Right lobe of liver (tissue), 6 donors: Measurements from ENCODE around the gene PNPLA7. TPM values are rescaled to one million over a fixed set of nuclear protein-coding genes. Genes with fewer than 3 reads are reported as not detected.

Source experiments
- ATAC-seq, 4 donors: fragments of 200-7000 bp; cut with Tn5 transposase; one replicate each; pipeline ENCODE4 v1.9.1; 2020; ENCODE audit warnings: mild to moderate bottlenecking in 4 of 4, moderate library complexity in 4 of 4
- DNase-seq, 3 donors: peaks; one replicate each; pipeline ENCODE4 v3.0.0-alpha.2; 2020
- H3K27ac ChIP-seq, 3 donors: fragments of 200-600 bp; one replicate each; pipeline ENCODE4 v1.8.0; 2022
- H3K27me3 ChIP-seq, 2 donors: fragments of 200-600 bp; one replicate each; pipeline ENCODE4 v1.8.0; 2022
- H3K36me3 ChIP-seq, 4 donors: fragments of 200-600 bp; sonication (generic) in 1 of 4; one replicate each; pipeline versions ENCODE4 v1.5.1 to v1.8.0; 2017 to 2022; ENCODE audit warnings: control low read depth in 1 of 4
- H3K4me1 ChIP-seq, 4 donors: fragments of 200-600 bp; sonication (generic) in 1 of 4; one replicate each; pipeline versions ENCODE4 v1.5.1 to v1.8.0; 2017 to 2022; ENCODE audit warnings: control low read depth in 1 of 4
- H3K4me3 ChIP-seq, 3 donors: fragments of 200-600 bp; one replicate each; pipeline ENCODE4 v1.8.0; 2022
- H3K9me3 ChIP-seq, 4 donors: fragments of 200-600 bp; sonication (generic) in 1 of 4; one replicate each; pipeline versions ENCODE4 v1.5.1 to v1.8.0; 2017 to 2022; ENCODE audit warnings: control low read depth in 1 of 4
- POLR2A ChIP-seq: fragments of 450-650 bp; IDR thresholded peaks from one replicate; pipeline ENCODE4 v1.6.1; 2017; ENCODE audit warnings: antibody characterized with exemption, mild to moderate bottlenecking
- WGBS: methylation state at CpG from one replicate; pipeline ENCODE4 v1.1.6; 2018; ENCODE audit warnings: low coverage, low lambda C conversion rate; ENCODE audit not compliant: insufficient coverage; ENCODE audit errors: missing lambda C conversion rate; 5-methylcytosine and 5-hydroxymethylcytosine counted together
- intact Hi-C, 2 donors: fragments of 100-400 bp; cut with DNase I; formaldehyde crosslinking; loops; one replicate each; pipeline versions ENCODE4 v1.11.2 to v1.14.1; 2022
- total RNA-seq, 6 experiments: library from RNA; depleted of rRNA in 2 of 6; stranded (reverse); fragments of >200 nt in 2 of 6; fragmentation: NEBNext Ultra II Directional in 3 of 6; extraction: Animal tissue kit (Norgen Biotek cat#: 25700) in 3 of 6; gene quantifications; one replicate each; pipeline versions ENCODE4 v1.1.0 to v1.2.4, GENCODE V29; 2016 to 2023
- TF ChIP-seq, protein P1 (sequence below), 4 donors: fragments of 200-600 bp in 3 of 4; fragments of 450-650 bp in 1 of 4; IDR thresholded peaks; one replicate each; pipeline versions ENCODE4 v1.5.1 to v1.8.0; 2016 to 2022; ENCODE audit warnings: antibody characterized with exemption in 4 of 4, mild to moderate bottlenecking in 2 of 4
- donor health status: DM: no; HTN: yes; CAD: no.
- donor health status: DM: no; HTN: no; CAD: no.
- donor health status: DM: no; HTN: no; CAD: no.
- donor health status: DM: no; HTN: yes; CAD: no.
- donor health status: DM: no; HTN: yes; CAD: no.

Gene PNPLA7
- total RNA-seq, 6 experiments from 2014 or later = 3.9 to 15.6 (median 7.4) TPM

DNA sequence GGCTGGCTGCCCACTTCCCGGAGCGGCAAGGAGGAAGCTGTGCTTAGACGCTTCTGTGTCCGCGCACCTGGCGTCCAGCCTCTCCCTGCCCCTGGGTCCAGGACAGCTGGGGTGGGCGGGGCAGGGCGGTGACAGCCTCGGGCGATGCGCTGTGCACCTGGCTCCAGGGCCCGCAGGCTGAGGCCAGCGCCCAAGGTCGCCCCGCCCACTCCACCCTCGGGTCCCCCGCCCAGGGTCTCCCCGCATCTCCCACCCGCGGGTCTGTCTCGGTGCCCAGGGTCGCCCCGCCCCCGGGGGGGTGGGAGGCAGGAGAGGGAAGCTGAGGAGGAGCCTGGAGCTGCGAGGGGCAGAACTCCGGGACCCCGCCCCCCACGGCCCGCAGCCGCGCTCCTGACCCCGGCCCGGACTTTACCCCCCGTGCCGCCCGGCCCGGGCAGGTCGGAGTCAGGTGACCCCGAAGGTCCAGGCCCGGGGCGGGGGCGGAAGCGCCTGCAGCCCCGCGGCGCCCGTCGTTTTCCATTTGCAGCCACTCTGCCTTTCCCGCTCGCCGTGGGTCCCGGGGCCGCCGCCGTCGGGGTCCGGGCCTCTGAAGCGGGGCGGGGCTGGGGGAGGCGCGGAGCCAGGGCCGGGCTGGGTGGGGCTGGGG, 108.8 kb downstream of the PNPLA7 start, which contains the start of gene ENTPD8:
Gene ENTPD8, minus strand, starts transcription at position 69 of the 646 bp plus-strand sequence. CDS start 3,072 bp downstream, outside the sequence.
- Histone ChIP-seq H3K27me3 (no peaks in the 10 kb centered on the region), H3K27ac (peak within 1 kb of the TSS in 1 of 3 donors; percentile 29), H3K4me1 (peaks cover 0 to 12% (median 2%) of the 10 kb centered on the region in 4 donors), H3K4me3 (peak within 1 kb of the TSS; percentile 33 to 53 (median 48)), H3K9me3 (no peaks in the 10 kb centered on the region), H3K36me3 (no peaks in the 10 kb centered on the region)
- no CpG with 5 or more reads among the region's 62 CpGs for WGBS
- TF ChIP-seq POLR2A = no peak
- TF ChIP-seq, protein P1, sequence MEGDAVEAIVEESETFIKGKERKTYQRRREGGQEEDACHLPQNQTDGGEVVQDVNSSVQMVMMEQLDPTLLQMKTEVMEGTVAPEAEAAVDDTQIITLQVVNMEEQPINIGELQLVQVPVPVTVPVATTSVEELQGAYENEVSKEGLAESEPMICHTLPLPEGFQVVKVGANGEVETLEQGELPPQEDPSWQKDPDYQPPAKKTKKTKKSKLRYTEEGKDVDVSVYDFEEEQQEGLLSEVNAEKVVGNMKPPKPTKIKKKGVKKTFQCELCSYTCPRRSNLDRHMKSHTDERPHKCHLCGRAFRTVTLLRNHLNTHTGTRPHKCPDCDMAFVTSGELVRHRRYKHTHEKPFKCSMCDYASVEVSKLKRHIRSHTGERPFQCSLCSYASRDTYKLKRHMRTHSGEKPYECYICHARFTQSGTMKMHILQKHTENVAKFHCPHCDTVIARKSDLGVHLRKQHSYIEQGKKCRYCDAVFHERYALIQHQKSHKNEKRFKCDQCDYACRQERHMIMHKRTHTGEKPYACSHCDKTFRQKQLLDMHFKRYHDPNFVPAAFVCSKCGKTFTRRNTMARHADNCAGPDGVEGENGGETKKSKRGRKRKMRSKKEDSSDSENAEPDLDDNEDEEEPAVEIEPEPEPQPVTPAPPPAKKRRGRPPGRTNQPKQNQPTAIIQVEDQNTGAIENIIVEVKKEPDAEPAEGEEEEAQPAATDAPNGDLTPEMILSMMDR (IDR thresholded peaks at IDR 0.05) = no peak
- ATAC-seq = peak; percentile 85 to 93 (median 90)
- DNase-seq = peak; percentile 89 to 94 (median 94)
- intact Hi-C loops = no loop called here

DNA sequence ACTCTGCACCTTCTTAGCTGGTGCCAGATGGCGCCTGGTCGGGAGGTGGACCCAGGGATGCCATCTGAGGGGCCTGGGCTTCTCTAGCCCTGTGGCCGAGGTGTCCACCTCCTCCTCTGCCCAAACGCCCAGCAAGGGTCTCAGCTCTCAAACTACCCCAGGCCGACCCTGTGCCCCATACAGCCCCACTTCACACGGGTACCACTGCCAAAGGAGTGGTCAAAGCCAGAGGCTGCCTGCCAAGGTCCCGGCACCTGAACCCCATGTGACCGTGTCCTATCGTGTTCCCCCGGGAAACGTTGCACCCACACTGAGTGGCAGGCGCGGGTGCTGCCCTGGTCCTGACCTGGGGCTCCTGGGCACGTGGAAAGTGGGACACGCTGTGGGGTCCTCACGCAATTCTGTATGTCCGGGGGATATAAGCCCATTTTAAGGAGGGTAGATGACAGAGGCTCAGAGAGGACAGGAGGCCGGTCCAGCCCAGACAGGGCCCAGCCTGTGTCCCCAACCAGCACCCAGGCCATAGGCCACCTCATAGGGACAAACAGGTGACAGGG, 111.0 kb downstream of the PNPLA7 start:
- no peak overlapping the region for H3K4me3 ChIP-seq
- peak in 2 of 3 donors; percentile 25 to 60 for DNase-seq
- intact Hi-C loops = no loop called here
- no peak for ATAC-seq
- no peaks in the 10 kb centered on the region for H3K27me3 ChIP-seq
- no peaks in the 10 kb centered on the region for H3K9me3 ChIP-seq
- TF ChIP-seq POLR2A = no peak
- TF ChIP-seq, protein P1 (IDR thresholded peaks at IDR 0.05) = no peak
- no CpG with 5 or more reads among the region's 18 CpGs for WGBS
- no peaks in the 10 kb centered on the region for H3K36me3 ChIP-seq
- no peak overlapping the region for H3K27ac ChIP-seq
- peaks cover 0 to 3% (median 0%) of the 10 kb centered on the region in 4 donors for H3K4me1 ChIP-seq

DNA sequence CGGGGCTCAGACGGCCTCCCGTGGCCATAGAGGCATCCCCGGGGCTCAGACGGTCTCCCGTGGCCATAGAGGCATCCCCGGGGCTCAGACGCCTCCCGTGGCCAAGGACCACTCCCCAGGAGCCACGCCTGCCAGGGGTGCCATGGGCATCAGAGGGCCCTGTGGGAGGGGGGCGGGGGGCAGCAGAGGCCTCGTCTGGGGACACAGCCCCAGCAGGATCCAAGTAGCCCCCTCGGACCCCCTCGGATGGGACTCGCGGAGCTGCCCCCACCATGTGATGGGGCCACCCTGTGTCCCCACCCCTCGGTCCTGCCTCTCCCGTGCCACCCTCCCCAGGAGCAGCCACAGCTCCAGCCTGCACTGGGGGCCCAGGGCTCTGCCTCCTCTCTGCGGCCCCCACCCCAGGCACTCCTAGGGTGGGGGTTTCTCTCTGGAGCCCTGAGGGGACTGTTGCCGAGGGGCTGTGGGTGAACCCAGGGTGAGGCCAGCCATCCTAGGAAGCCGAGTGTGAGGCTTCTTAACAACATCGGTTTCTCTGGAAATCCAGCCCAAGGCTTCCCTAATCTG, 111.5 kb downstream of the PNPLA7 start:
- DNase-seq (peak in 2 of 3 donors; percentile 15 to 46), ATAC-seq (no peak)
- no peak for TF ChIP-seq POLR2A
- TF ChIP-seq, protein P1 (IDR thresholded peaks at IDR 0.05) = no peak
- WGBS = 47% methylated on average over 2 of the region's 22 CpGs
- no peak overlapping the region for H3K4me3 ChIP-seq
- H3K27me3 ChIP-seq = no peaks in the 10 kb centered on the region
- H3K27ac ChIP-seq = no peak overlapping the region
- peaks cover 0 to 3% (median 0%) of the 10 kb centered on the region in 4 donors for H3K4me1 ChIP-seq
- H3K9me3 ChIP-seq = no peaks in the 10 kb centered on the region
- intact Hi-C loops = no loop called here
- H3K36me3 ChIP-seq = no peaks in the 10 kb centered on the region

GRCh38 chr9:137437691-137438590, 112.3 kb downstream of the PNPLA7 start:
- DNase-seq = peak in 2 of 3 donors; percentile 26 to 52
- no peaks in the 10 kb centered on the region for H3K9me3 ChIP-seq
- H3K4me1 ChIP-seq = peaks cover 0 to 3% (median 0%) of the 10 kb centered on the region in 4 donors
- H3K4me3 ChIP-seq = no peak overlapping the region
- no peak overlapping the region for H3K27ac ChIP-seq
- H3K36me3 ChIP-seq = no peaks in the 10 kb centered on the region
- WGBS = 80% methylated on average over 16 of the region's 40 CpGs
- ATAC-seq = no peak
- intact Hi-C loops = no loop called here
- TF ChIP-seq, protein P1 (IDR thresholded peaks at IDR 0.05) = no peak
- TF ChIP-seq POLR2A = no peak
- no peaks in the 10 kb centered on the region for H3K27me3 ChIP-seq
